Thyroid gland (tissue), 4 donors: ENCODE results near the gene CSNK2A2. TPM values are rescaled to one million over a fixed set of nuclear protein-coding genes. Genes with fewer than 3 reads are reported as not detected.

Experiments
- DNase-seq, 2 donors: peaks; one replicate each; pipeline ENCODE4 v3.0.0-alpha.2; 2019
- H3K27ac ChIP-seq, 3 donors: fragments of 200-600 bp; sonication (generic); 1 replicate in 2 of 3; 2 replicates in 1 of 3; pipeline ENCODE4 v1.5.1; 2016 to 2019; ENCODE audit warnings: mild to moderate bottlenecking in 1 of 3, moderate library complexity in 1 of 3
- H3K27me3 ChIP-seq: fragments of 200-600 bp; sonication (generic); one replicate; pipeline ENCODE4 v1.5.1; 2019
- H3K36me3 ChIP-seq, 2 donors: fragments of 200-600 bp; sonication (generic); one replicate each; pipeline ENCODE4 v1.5.1; 2016 to 2019
- H3K4me1 ChIP-seq, 2 donors: fragments of 200-600 bp; sonication (generic); one replicate each; pipeline ENCODE4 v1.5.1; 2017 to 2019
- H3K4me3 ChIP-seq, 3 donors: fragments of 200-600 bp; sonication (generic); replicated peaks in 1 of 3; 1 replicate in 2 of 3; 2 replicates in 1 of 3; pipeline ENCODE4 v1.5.1; 2016; ENCODE audit warnings: mild to moderate bottlenecking in 1 of 3
- H3K9me3 ChIP-seq: fragments of 200-600 bp; sonication (generic); one replicate; pipeline ENCODE4 v1.5.1; 2017
- CTCF ChIP-seq, 6 experiments: fragments of 200-600 bp in 3 of 6; fragments of 450-650 bp in 3 of 6; sonication (generic) in 3 of 6; IDR thresholded peaks; one replicate each; pipeline ENCODE4 v1.5.1; 2016 to 2019; ENCODE audit warnings: antibody characterized with exemption in 6 of 6, mild to moderate bottlenecking in 2 of 6, inconsistent platforms in 1 of 6, moderate library complexity in 1 of 6
- POLR2A ChIP-seq, 2 donors: fragments of 450-650 bp; IDR thresholded peaks; one replicate each; pipeline ENCODE4 v1.6.1; 2017; ENCODE audit warnings: antibody characterized with exemption in 2 of 2, mild to moderate bottlenecking in 2 of 2, moderate library complexity in 1 of 2
- WGBS, 2 donors: methylation state at CpG; one replicate each; pipeline ENCODE4 v1.1.5; 2017; 5-methylcytosine and 5-hydroxymethylcytosine counted together
- intact Hi-C: fragments of 100-400 bp; cut with DNase I; formaldehyde crosslinking; loops from one replicate; pipeline ENCODE4 v1.15.1; 2023
- total RNA-seq, 4 donors: library from RNA; depleted of rRNA; stranded (reverse); fragments of >200 nt; gene quantifications; one replicate each; pipeline ENCODE4 v1.2.3, GENCODE V29; 2016

The CSNK2A2 gene
- total RNA-seq, 4 donors from 2014 or later: 26.0 to 41.0 (median 33.9) TPM

GRCh38 chr16:58116529-58116928 lies 81.4 kb downstream of the CSNK2A2 start:
- peaks cover 36 to 51% of the 10 kb centered on the region in 2 donors for H3K4me1 ChIP-seq
- no peak overlapping the region for H3K4me3 ChIP-seq
- WGBS, 2 donors: 97 to 99% methylated on average over 6 of the region's 6 CpGs
- peaks cover 28 to 31% of the 10 kb centered on the region in 2 donors for H3K36me3 ChIP-seq
- no peak for DNase-seq
- intact Hi-C loops: no loop called here
- no peaks in the 10 kb centered on the region for H3K27me3 ChIP-seq
- H3K27ac ChIP-seq: peak overlapping the region in 1 of 3 donors; percentile 27
- TF ChIP-seq CTCF (IDR thresholded peaks at IDR 0.05) (no peak), POLR2A (IDR thresholded peaks at IDR 0.05) (no peak)
- H3K9me3 ChIP-seq: no peaks in the 10 kb centered on the region

- H3K27me3 ChIP-seq: no peaks in the 10 kb centered on the region
- no peak for DNase-seq
- peak overlapping the region in 1 of 3 donors; percentile 27 for H3K27ac ChIP-seq
- H3K4me1 ChIP-seq: peaks cover 32 to 46% of the 10 kb centered on the region in 2 donors
- intact Hi-C loops: no loop called here
- TF ChIP-seq CTCF (IDR thresholded peaks at IDR 0.05): no peak
- no peak for TF ChIP-seq POLR2A (IDR thresholded peaks at IDR 0.05)
- peaks cover 28 to 31% of the 10 kb centered on the region in 2 donors for H3K36me3 ChIP-seq
- no peaks in the 10 kb centered on the region for H3K9me3 ChIP-seq
- no peak overlapping the region for H3K4me3 ChIP-seq
- 72 to 79% methylated on average over 6 of the region's 6 CpGs for WGBS, 2 donors
Measured at GRCh38 chr16:58116081-58116480, 81.8 kb downstream of the CSNK2A2 start.

GRCh38 chr16:58114827-58115825 lies 82.8 kb downstream of the CSNK2A2 start:
- H3K4me3 ChIP-seq: no peak overlapping the region
- H3K36me3 ChIP-seq: peaks cover 28 to 31% of the 10 kb centered on the region in 2 donors
- TF ChIP-seq POLR2A (IDR thresholded peaks at IDR 0.05) (no peak), CTCF (IDR thresholded peaks at IDR 0.05) (no peak)
- H3K27ac ChIP-seq: peak overlapping the region in 2 of 3 donors; percentile 27 to 69
- WGBS, 2 donors: 88 to 93% methylated on average over 23 of the region's 23 CpGs
- no peak for DNase-seq
- peaks cover 22 to 37% of the 10 kb centered on the region in 2 donors for H3K4me1 ChIP-seq
- H3K9me3 ChIP-seq: no peaks in the 10 kb centered on the region
- no peaks in the 10 kb centered on the region for H3K27me3 ChIP-seq
- intact Hi-C loops: no loop called here

GRCh38 chr16:58111302-58111627 lies 86.6 kb downstream of the CSNK2A2 start:
- intact Hi-C loops: no loop called here
- no peak for TF ChIP-seq CTCF (IDR thresholded peaks at IDR 0.05)
- no peak for TF ChIP-seq POLR2A (IDR thresholded peaks at IDR 0.05)
- no peak for DNase-seq
- Histone ChIP-seq H3K4me1 (peaks cover 0 to 6% of the 10 kb centered on the region in 2 donors), H3K27me3 (no peaks in the 10 kb centered on the region), H3K27ac (no peak overlapping the region), H3K4me3 (no peak overlapping the region), H3K9me3 (no peaks in the 10 kb centered on the region), H3K36me3 (peaks cover 28 to 31% of the 10 kb centered on the region in 2 donors)
- WGBS, 2 donors: 84 to 89% methylated on average over 3 of the region's 3 CpGs
